ENCODE data around the gene COBLL1.

DNA sequence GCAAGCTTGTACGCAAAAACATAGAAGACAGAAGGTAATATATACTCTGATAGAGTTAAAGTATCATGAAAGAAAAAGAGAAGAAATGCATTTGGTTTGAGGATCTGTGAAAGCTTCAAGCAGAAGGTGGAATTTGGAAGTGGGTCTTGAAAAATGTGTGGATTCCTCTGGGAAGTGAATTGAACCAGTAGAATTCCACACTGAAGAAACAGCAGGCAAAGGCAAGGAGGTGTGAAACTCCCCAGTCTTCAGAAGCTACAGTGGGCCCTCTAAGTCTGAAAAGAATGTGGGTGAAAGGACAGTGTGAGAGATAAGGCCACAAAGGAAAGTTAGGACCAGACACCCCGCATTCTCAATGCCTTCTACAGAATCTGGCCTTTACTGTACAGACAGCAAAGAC, 25.6 kb downstream of the COBLL1 start:
- TF ChIP-seq CTCF (IDR thresholded peaks at IDR 0.05) (no peak), POLR2A (IDR thresholded peaks at IDR 0.05) (no peak), POLR2AphosphoS5 (IDR thresholded peaks at IDR 0.05) (no peak)
